Glomerular visceral epithelial cell (primary cell): ENCODE results near the gene POU4F3.
"Not testable (repeated sequence)": the region's sequence is repeated elsewhere in the genome, so short reads cannot be mapped to it uniquely, and the experiment has no call there.

Experiments
- DNase-seq: peaks from one replicate; pipeline ENCODE4 v3.0.0-alpha.2; 2016; ENCODE audit errors: extremely low spot score

The POU4F3 gene

GRCh38 chr5:146338774-146339714 lies at the start of gene POU4F3:
Gene POU4F3, plus strand, starts transcription at chr5:146338839. Its CDS starts 274 bp downstream, at chr5:146339113.
- no peak for DNase-seq

GRCh38 chr5:146290318-146290717 lies 48.3 kb upstream of the POU4F3 start:
- no peak for DNase-seq

GRCh38 chr5:146291421-146292074 lies 47.1 kb upstream of the POU4F3 start:
- peak; percentile 70 for DNase-seq

- DNase-seq: no peak
These were observed 42.4 kb upstream of the POU4F3 start for GRCh38 chr5:146296245-146296644.

GRCh38 chr5:146298920-146299319 lies 39.7 kb upstream of the POU4F3 start:
- DNase-seq: not testable (repeated sequence)

- DNase-seq: no peak
These were observed 37.0 kb upstream of the POU4F3 start for GRCh38 chr5:146301626-146302025.

GRCh38 chr5:146302406-146302805 lies 36.2 kb upstream of the POU4F3 start:
- no peak for DNase-seq

- no peak for DNase-seq
These were observed 31.8 kb upstream of the POU4F3 start for GRCh38 chr5:146306838-146307237.

- no peak for DNase-seq
These were observed 30.8 kb upstream of the POU4F3 start for GRCh38 chr5:146307796-146308195.

- DNase-seq: no peak
These were observed 28.1 kb upstream of the POU4F3 start for GRCh38 chr5:146310540-146310939.

- no peak for DNase-seq
These were observed 27.4 kb upstream of the POU4F3 start for GRCh38 chr5:146311278-146311677.

GRCh38 chr5:146313027-146313426 lies 25.6 kb upstream of the POU4F3 start:
- no peak for DNase-seq

GRCh38 chr5:146321571-146321970 lies 17.1 kb upstream of the POU4F3 start:
- no peak for DNase-seq

GRCh38 chr5:146327257-146327870 lies 11.3 kb upstream of the POU4F3 start:
- DNase-seq: no peak

GRCh38 chr5:146327989-146328388 lies 10.7 kb upstream of the POU4F3 start:
- DNase-seq: no peak

- DNase-seq: no peak
These were observed 8.9 kb upstream of the POU4F3 start for GRCh38 chr5:146329697-146330096.

- DNase-seq: no peak
These were observed 7.2 kb upstream of the POU4F3 start for GRCh38 chr5:146331423-146331822.

GRCh38 chr5:146334074-146334533 lies 4.5 kb upstream of the POU4F3 start:
- no peak for DNase-seq

GRCh38 chr5:146336197-146336596 lies 2.4 kb upstream of the POU4F3 start:
- DNase-seq: no peak

- no peak for DNase-seq
These were observed 1.3 kb upstream of the POU4F3 start for GRCh38 chr5:146337264-146337904.

- DNase-seq: no peak
These were observed 711 bp upstream of the POU4F3 start for GRCh38 chr5:146337928-146338327.

GRCh38 chr5:146339715-146340259 lies 1.1 kb downstream of the POU4F3 start:
- no peak for DNase-seq
